A549 (cell line): ENCODE data around the gene LAMC3. TPM values are rescaled to one million over a fixed set of nuclear protein-coding genes. Genes with fewer than 3 reads are reported as not detected.

Experiments
- ATAC-seq, 2 experiments: fragments of 200-7000 bp in 1 of 2; fragments of >200 bp in 1 of 2; cut with Nextera tagmentation in 1 of 2; cut with Tn5 transposase in 1 of 2; 3 replicates each; pipeline versions ENCODE4 v1.8.0 to v1.9.1; 2018 to 2020; ENCODE audit warnings: mild to moderate bottlenecking in 1 of 2, moderate library complexity in 1 of 2
- CTCF ChIA-PET: fragments of 300-600 bp; sonication (Branson Sonifier 250); formaldehyde crosslinking; extraction: SDS; loops from one replicate; lab custom pipeline; 2021; ENCODE audit warnings: antibody characterized with exemption, inconsistent platforms; lab: Yijun Ruan, JAX
- POLR2A ChIA-PET: fragments of 350-600 bp; formaldehyde crosslinking; extraction: SDS; loops from one replicate; lab custom pipeline; 2021; ENCODE audit warnings: antibody characterized with exemption, inconsistent platforms; lab: Yijun Ruan, JAX
- DNase-seq, 2 experiments: peaks; one replicate each; pipeline versions ENCODE4 v3.0.0 to v3.0.0-alpha.2; 2011 to 2016; ENCODE audit warnings: low read depth in 1 of 2, low spot score in 1 of 2
- FAIRE-seq: peaks from 2 replicates; lab custom pipeline; 2011; peaks lifted over from hg19 to GRCh38; lab: Jason Lieb, UNC
- H3K27ac ChIP-seq, 2 experiments: fragments of >200 bp; sonication (Bioruptor Twin); formaldehyde crosslinking; 3 replicates each; pipeline ENCODE4 v1.5.1; 2016 to 2017
- H3K4me1 ChIP-seq: fragments of >200 bp; sonication (Bioruptor Twin); formaldehyde crosslinking; 3 replicates; pipeline ENCODE4 v1.6.1; 2016
- H3K4me2 ChIP-seq: fragments of >200 bp; sonication (Bioruptor Twin); formaldehyde crosslinking; 3 replicates; pipeline ENCODE4 v1.6.1; 2016
- H3K4me3 ChIP-seq: fragments of >200 bp; sonication (Bioruptor Twin); formaldehyde crosslinking; 3 replicates; pipeline ENCODE4 v1.5.1; 2016
- H3K9me3 ChIP-seq: fragments of >200 bp; sonication (Bioruptor Twin); formaldehyde crosslinking; 3 replicates; pipeline ENCODE4 v1.6.1; 2016
- BCL3 ChIP-seq: fragments of >200 bp; sonication (Bioruptor Twin); formaldehyde crosslinking; IDR thresholded peaks from 3 replicates; pipeline ENCODE4 v1.6.1; 2016
- CBX8 ChIP-seq: fragments of 200-600 bp; sonication (generic); IDR thresholded peaks from 2 replicates; pipeline ENCODE4 v1.6.1; 2016
- CHD4 ChIP-seq: fragments of 200-600 bp; sonication (generic); IDR thresholded peaks from 2 replicates; pipeline ENCODE4 v1.6.1; 2016; ENCODE audit warnings: antibody characterized with exemption, mild to moderate bottlenecking, borderline replicate concordance
- CTCF ChIP-seq: fragments of >200 bp; sonication (Bioruptor Twin); formaldehyde crosslinking; IDR thresholded peaks from 3 replicates; pipeline ENCODE4 v1.5.1; 2016
- E2F6 ChIP-seq: IDR thresholded peaks from 2 replicates; pipeline ENCODE4 v1.6.1; 2012; ENCODE audit warnings: low read depth, borderline replicate concordance
- EHF ChIP-seq: fragments of 250-450 bp; sonication (Bioruptor Pico); IDR thresholded peaks from 2 replicates; pipeline ENCODE4 v1.5.0; 2020; ENCODE audit warnings: mild to moderate bottlenecking
- EHMT2 ChIP-seq: fragments of 200-600 bp; sonication (generic); IDR thresholded peaks from 2 replicates; pipeline ENCODE4 v1.6.1; 2016; ENCODE audit warnings: antibody characterized with exemption, low read depth, mild to moderate bottlenecking, moderate library complexity
- EP300 ChIP-seq, 2 experiments: fragments of >200 bp; sonication (Bioruptor Twin); formaldehyde crosslinking; IDR thresholded peaks; 2 replicates in 1 of 2; 3 replicates in 1 of 2; pipeline ENCODE4 v1.6.1; 2016 to 2017
- FOSB ChIP-seq: fragments of 250-450 bp; sonication (Bioruptor Pico); IDR thresholded peaks from 2 replicates; pipeline ENCODE4 v1.5.0; 2020; ENCODE audit warnings: mild to moderate bottlenecking, moderate library complexity
- HES2 ChIP-seq: fragments of >200 bp; sonication (Bioruptor Twin); formaldehyde crosslinking; IDR thresholded peaks from 2 replicates; pipeline ENCODE4 v1.6.1; 2016
- HEYL ChIP-seq: fragments of 250-450 bp; sonication (Bioruptor Pico); IDR thresholded peaks from 2 replicates; pipeline ENCODE4 v1.8.0; 2021; ENCODE audit warnings: mild to moderate bottlenecking, moderate library complexity
- HOXB13 ChIP-seq: fragments of 250-450 bp; sonication (Bioruptor Pico); IDR thresholded peaks from 2 replicates; pipeline ENCODE4 v1.5.0; 2020; ENCODE audit warnings: low read depth, mild to moderate bottlenecking, moderate library complexity
- JUNB ChIP-seq: fragments of >200 bp; sonication (Bioruptor Twin); formaldehyde crosslinking; IDR thresholded peaks from 2 replicates; pipeline ENCODE4 v1.6.1; 2016
- KDM1A ChIP-seq: fragments of 200-600 bp; sonication (generic); IDR thresholded peaks from 2 replicates; pipeline ENCODE4 v1.6.1; 2016; ENCODE audit warnings: low read depth, mild to moderate bottlenecking
- MAX ChIP-seq: IDR thresholded peaks from 2 replicates; pipeline ENCODE4 v1.6.1; 2012
- MAZ ChIP-seq: fragments of 150-350 bp; IDR thresholded peaks from 2 replicates; pipeline ENCODE4 v1.6.1; 2014; ENCODE audit warnings: antibody characterized with exemption, low read depth, low read length, borderline replicate concordance
- NPAS2 ChIP-seq: fragments of 250-450 bp; sonication (Bioruptor Pico); IDR thresholded peaks from 2 replicates; pipeline ENCODE4 v1.8.0; 2022; ENCODE audit warnings: mild to moderate bottlenecking, moderate library complexity, borderline replicate concordance
- NR3C1 ChIP-seq: fragments of >200 bp; sonication (Bioruptor Twin); formaldehyde crosslinking; IDR thresholded peaks from 3 replicates; pipeline ENCODE4 v1.6.1; 2017
- POLR2AphosphoS2 ChIP-seq: conservative IDR thresholded peaks from 2 replicates; pipeline ENCODE4 v1.6.1; 2012; ENCODE audit warnings: low read length, improper control_type of control experiment, inconsistent platforms
- RAD21 ChIP-seq, 2 experiments: fragments of >200 bp in 1 of 2; sonication (Bioruptor Twin) in 1 of 2; formaldehyde crosslinking in 1 of 2; IDR thresholded peaks in 1 of 2; conservative IDR thresholded peaks in 1 of 2; 2 replicates in 1 of 2; 3 replicates in 1 of 2; pipeline ENCODE4 v1.6.1; 2012 to 2018; ENCODE audit warnings: inconsistent platforms in 1 of 2
- RARB ChIP-seq: fragments of 250-450 bp; sonication (Bioruptor Pico); IDR thresholded peaks from 2 replicates; pipeline ENCODE4 v1.8.0; 2021; ENCODE audit warnings: mild to moderate bottlenecking, moderate library complexity
- TP53 ChIP-seq: fragments of 250-450 bp; sonication (Bioruptor Pico); IDR thresholded peaks from 2 replicates; pipeline ENCODE4 v1.5.0; 2021; ENCODE audit warnings: mild to moderate bottlenecking, moderate library complexity
- WGBS: methylation state at CpG from one replicate; pipeline ENCODE4 v1.1.6; 2017; ENCODE audit errors: missing lambda C conversion rate; 5-methylcytosine and 5-hydroxymethylcytosine counted together
- polyA plus RNA-seq, 4 experiments: library from polyadenylated mRNA; depleted of rRNA in 3 of 4; stranded (reverse); fragments of >200 nt; fragmentation: RNase III in 1 of 4; extraction: RNeasy Plus Mini Kit Qiagen cat#74134 plus additional on column Dnase treatment in 1 of 4; gene quantifications; 2 replicates in 3 of 4; 3 replicates in 1 of 4; pipeline ENCODE4 v1.2.3, GENCODE V29; 2011 to 2017

LAMC3 gene
- polyA plus RNA-seq, 2 of the 4 experiments (the other 2 are of a cell fraction), result 1.0 to 1.5 TPM

- H3K4me1 ChIP-seq, result no peaks in the 10 kb centered on the region
- TF ChIP-seq FOSB (CRISPR knock-in tag) (no peak), POLR2AphosphoS2 (no peak), JUNB (no peak), NPAS2 (CRISPR knock-in tag) (no peak), E2F6 (no peak), EP300 (IDR thresholded peaks at IDR 0.05) (no peak), EHMT2 (no peak), BCL3 (no peak), MAX (no peak), CBX8 (no peak), CTCF (no peak), HOXB13 (CRISPR knock-in tag) (no peak), MAZ (no peak), CHD4 (no peak)
- H3K4me2 ChIP-seq, result no peak overlapping the region
- DNase-seq (no peak), ATAC-seq (no peak), FAIRE-seq (no peak)
- WGBS, result 84% methylated on average over 3 of the region's 3 CpGs
- H3K9me3 ChIP-seq, result no peaks in the 10 kb centered on the region
- ChIA-PET POLR2A (no interaction called here), CTCF (interaction anchor here (0.8 to 6.7 kb wide), 5 partner anchors 11 to 166 kb away, joined by 4 to 72 read pairs (median 11); no protein-coding TSS in a partner anchor)
- H3K4me3 ChIP-seq, result no peak overlapping the region
- H3K27ac ChIP-seq, result no peak overlapping the region
Observed at GRCh38 chr9:131035548-131035947, 26.6 kb downstream of the LAMC3 start.

GRCh38 chr9:131036071-131036470 lies 27.1 kb downstream of the LAMC3 start:
- 68% methylated on average over 12 of the region's 24 CpGs for WGBS

More at GRCh38 chr9:131036071-131036470, 27.1 kb downstream of the LAMC3 start:
- DNase-seq, result no peak
- CTCF ChIA-PET, result interaction anchor here (0.8 to 6.7 kb wide), 4 partner anchors 11 to 166 kb away, joined by 4 to 72 read pairs (median 10); no protein-coding TSS in a partner anchor
- H3K4me1 ChIP-seq, result no peaks in the 10 kb centered on the region
- no peak for TF ChIP-seq BCL3
- no peak for TF ChIP-seq HES2
- no peak for TF ChIP-seq EHF (CRISPR knock-in tag)
- TF ChIP-seq HEYL (CRISPR knock-in tag), result no peak
- no peak for TF ChIP-seq MAX
- TF ChIP-seq HOXB13 (CRISPR knock-in tag), result no peak
- TF ChIP-seq KDM1A, result no peak
- TF ChIP-seq JUNB, result no peak
- TF ChIP-seq NR3C1, result no peak
- TF ChIP-seq RARB (CRISPR knock-in tag), result no peak
- no peak for TF ChIP-seq RAD21 (conservative IDR thresholded peaks at IDR 0.05 in 1 of 2, IDR thresholded peaks at IDR 0.05 in 1 of 2)
- TF ChIP-seq TP53 (CRISPR knock-in tag), result no peak
- no peaks in the 10 kb centered on the region for H3K9me3 ChIP-seq
- H3K4me2 ChIP-seq, result no peak overlapping the region
- no peak for ATAC-seq
- no peak overlapping the region for H3K27ac ChIP-seq
- FAIRE-seq, result no peak
- POLR2A ChIA-PET, result no interaction called here
- no peak overlapping the region for H3K4me3 ChIP-seq
